LNCAP (cell line): ENCODE measurements around the gene SKI.

ENCODE experiments used
- CTCF ChIP-seq: fragments of 450-650 bp; IDR thresholded peaks from 2 replicates; pipeline ENCODE4 v1.5.1; 2017; ENCODE audit warnings: mild to moderate bottlenecking

Gene SKI

GRCh38 chr1:2213576-2214505, 14.3 kb upstream of the SKI start:
- TF ChIP-seq CTCF, result no peak

- no peak for TF ChIP-seq CTCF
Observed at GRCh38 chr1:2214541-2215241, 13.4 kb upstream of the SKI start.

GRCh38 chr1:2215329-2215728, 12.8 kb upstream of the SKI start:
- no peak for TF ChIP-seq CTCF

GRCh38 chr1:2215909-2216766, 12.0 kb upstream of the SKI start:
- no peak for TF ChIP-seq CTCF

GRCh38 chr1:2216767-2217058, 11.4 kb upstream of the SKI start:
- TF ChIP-seq CTCF, result no peak

GRCh38 chr1:2221271-2221670, 6.8 kb upstream of the SKI start:
- no peak for TF ChIP-seq CTCF

- TF ChIP-seq CTCF, result no peak
Observed at GRCh38 chr1:2224170-2224584, 3.9 kb upstream of the SKI start.
